ENCODE results near the gene TTPAL.

DNA sequence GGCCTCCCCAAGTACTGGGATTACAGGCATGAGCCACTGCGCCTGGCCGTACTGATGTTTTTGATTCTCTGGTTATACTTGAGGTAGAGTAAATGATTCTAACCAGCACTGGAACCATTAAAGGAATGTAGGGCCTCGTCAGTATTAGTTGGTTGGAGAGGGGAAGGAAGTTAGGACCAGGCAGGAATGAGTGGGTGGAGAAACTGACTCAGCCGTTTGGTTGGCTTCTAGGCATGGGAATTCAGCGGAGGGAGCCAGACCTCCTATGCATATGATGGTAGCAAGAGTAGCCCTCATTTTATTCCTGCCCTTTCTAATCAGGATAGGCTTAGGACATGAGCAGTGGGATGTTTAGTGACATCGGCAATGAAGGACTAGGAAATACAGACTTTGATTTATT is 65.2 kb downstream of the TTPAL start:
- TF ChIP-seq, protein P1, sequence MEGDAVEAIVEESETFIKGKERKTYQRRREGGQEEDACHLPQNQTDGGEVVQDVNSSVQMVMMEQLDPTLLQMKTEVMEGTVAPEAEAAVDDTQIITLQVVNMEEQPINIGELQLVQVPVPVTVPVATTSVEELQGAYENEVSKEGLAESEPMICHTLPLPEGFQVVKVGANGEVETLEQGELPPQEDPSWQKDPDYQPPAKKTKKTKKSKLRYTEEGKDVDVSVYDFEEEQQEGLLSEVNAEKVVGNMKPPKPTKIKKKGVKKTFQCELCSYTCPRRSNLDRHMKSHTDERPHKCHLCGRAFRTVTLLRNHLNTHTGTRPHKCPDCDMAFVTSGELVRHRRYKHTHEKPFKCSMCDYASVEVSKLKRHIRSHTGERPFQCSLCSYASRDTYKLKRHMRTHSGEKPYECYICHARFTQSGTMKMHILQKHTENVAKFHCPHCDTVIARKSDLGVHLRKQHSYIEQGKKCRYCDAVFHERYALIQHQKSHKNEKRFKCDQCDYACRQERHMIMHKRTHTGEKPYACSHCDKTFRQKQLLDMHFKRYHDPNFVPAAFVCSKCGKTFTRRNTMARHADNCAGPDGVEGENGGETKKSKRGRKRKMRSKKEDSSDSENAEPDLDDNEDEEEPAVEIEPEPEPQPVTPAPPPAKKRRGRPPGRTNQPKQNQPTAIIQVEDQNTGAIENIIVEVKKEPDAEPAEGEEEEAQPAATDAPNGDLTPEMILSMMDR (IDR thresholded peaks at IDR 0.05), result no peak
- TF ChIP-seq POLR2AphosphoS5 (IDR thresholded peaks at IDR 0.05; ENCODE audit: insufficient read depth in 1 of 2, low read depth in 1 of 2) (no peak), POLR2A (IDR thresholded peaks at IDR 0.05) (no peak)
